SK-N-DZ (cell line): ENCODE results near the gene PPP2R3C.
"Not testable (repeated sequence)": the region's sequence is repeated elsewhere in the genome, so short reads cannot be mapped to it uniquely, and the experiment has no call there.

Source experiments
- DNase-seq: peaks from one replicate; pipeline ENCODE4 v3.0.0-alpha.2; 2015; ENCODE audit warnings: low spot score

Gene PPP2R3C

DNA sequence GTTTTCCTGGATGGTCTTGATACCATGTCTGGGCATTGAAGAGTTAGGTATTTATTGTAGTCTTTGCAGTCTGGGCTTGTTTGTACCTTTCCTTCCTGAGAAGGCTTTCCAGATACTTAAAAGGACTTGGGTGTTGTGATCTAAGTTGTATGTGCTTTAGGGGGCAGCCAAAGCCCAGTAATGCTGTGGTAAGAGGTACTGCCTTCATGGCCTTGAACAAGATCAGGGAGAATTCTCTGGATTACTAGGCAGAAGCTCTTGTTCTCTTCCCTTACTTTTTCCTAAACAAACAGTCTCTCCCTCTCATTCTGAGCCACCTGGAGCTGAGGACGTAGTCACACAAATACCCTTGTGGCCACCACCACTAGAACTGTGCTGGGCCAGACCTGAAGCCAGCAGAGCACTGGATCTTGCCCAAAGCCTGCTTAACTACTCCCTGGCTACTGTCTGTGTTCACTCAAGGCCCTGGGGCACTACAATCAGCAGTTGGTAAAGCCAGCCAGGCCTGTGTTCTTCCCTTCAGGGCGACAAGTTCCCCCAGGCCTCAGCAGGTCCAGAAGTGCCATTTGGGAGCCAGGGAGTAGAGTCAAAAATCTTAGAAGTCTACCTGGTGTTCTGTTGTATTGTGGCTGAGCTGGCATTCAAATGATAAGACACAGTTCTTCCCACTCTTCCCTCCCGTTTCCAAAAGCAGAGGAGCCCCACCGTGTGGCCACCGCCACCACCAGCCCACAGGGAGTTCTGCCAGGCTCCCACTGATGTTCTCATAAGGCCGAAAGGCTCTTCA, 11.9 kb upstream of the PPP2R3C start:
- no peak for DNase-seq

DNA sequence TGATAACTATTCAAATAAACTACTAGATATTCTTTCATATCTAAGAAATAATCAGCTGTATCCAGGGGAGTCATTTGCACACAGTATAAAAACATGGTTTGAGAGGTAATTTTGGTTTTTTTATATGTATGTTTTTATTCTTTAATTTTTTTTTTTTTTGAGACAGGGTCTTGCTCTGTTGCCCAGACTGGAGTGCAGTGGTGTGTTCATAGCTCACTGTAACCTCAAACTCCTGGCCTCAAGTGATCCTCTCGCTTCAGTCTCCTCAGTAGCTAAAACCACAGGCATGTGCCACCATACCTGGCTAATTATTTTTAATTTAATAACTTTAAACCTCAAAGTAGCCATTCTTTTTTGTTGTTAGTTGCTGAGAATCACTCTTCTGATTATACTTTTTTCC, 2.3 kb upstream of the PPP2R3C start:
- DNase-seq, result no peak

DNA sequence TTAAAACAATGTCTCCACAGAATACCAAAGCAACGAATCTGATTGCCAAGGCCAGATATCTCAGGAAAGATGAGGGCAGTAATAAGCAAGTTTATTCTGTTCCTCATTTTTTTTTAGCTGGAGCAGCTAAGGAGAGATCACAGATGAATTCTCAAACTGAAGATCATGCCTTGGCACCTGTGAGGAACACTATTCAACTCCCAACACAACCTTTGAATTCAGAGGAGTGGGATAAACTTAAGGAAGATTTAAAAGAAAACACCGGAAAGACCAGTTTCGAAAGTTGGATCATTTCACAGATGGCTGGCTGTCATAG, 1.6 kb upstream of the PPP2R3C start:
- no peak for DNase-seq

DNA sequence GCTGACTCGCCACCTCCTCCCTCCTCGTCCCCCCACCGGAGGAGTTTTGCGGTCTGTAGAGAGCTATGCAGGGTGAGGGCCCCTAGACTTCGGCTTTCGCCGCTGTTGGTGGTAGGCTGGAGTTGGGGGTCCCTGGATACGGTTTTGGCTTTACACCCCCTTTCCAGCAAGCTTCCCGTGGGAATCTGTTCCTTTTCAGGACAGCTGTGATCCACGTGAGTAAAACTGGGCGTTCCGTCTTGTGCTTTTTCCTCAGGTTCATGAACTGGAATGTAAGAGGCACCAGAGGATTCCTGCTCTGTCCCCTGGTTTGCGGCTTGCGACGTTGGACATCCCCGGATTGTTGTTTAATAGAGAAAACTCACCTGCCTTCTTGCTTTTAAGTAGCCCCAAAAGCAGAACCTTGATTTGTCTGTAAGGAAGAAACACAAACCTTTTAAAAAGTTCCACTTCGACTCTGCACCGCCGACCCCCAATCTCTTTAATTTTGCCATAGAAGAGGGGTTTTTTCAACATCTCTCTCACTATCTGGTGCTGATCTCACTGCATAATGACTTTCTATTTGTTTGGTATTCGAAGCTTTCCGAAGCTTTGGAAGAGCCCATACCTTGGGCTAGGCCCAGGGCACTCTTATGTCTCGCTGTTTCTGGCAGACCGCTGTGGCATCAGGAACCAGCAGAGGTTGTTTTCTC, 1.1 kb upstream of the PPP2R3C start:
- no peak for DNase-seq

DNA sequence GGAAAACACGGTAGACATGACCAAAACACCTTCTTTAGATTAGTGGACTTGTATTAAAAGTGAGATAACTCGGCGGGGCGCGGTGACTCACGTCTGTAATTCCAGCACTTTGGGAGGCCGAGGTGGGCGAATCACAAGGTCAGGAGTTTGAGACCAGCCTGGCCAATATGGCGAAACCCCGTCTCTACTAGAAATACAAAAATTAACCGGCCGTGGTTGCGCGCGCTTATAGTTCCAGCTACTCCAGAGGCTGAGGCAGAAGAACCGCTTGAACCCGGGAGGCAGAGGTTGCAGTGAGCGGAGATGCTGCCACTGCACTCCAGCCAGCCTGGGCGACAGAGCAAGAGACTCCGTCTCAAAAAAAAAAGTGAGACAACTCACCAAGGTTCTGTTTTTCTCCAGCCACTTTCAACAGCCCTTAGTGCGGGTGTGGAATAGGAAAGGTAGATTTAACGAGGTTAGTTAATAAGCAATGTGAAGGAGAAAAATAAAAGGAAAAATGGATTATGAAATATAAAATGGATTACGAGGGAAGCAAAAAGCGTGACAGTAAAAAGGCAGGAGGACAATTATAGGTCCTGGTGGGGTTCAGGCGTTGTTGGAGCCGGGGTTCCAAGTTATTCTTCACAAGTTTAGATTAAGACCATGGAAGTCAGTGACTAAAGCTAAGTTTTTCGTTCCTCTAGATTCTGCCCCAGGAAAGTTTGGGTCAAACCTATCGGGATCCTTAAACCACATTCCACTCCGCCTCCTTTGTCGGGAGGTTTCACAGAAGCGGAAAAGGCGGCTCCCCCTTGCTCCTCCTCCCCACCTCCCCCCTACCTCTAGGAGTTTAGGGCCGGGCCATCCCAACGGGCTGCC, 534 bp downstream of the PPP2R3C start:
- DNase-seq, result no peak

DNA sequence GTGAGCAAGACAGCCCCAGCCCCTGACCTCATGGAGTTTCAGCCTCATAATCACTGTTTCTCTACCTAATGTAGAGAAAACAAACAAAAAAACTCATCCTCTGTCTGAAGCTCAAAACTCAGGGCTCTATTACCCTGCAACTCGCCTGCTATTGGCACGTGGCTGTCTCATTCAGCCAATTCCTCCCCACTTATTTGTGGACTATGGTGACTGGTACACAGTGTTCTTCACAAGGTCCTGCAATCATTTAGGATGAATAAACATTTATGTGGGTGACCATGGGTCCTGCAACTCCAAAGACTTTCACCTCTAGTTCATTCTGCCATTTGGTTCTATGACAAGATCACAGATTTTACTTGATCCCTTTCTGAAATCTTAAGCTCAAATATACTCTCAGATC, 4.7 kb downstream of the PPP2R3C start:
- no peak for DNase-seq

DNA sequence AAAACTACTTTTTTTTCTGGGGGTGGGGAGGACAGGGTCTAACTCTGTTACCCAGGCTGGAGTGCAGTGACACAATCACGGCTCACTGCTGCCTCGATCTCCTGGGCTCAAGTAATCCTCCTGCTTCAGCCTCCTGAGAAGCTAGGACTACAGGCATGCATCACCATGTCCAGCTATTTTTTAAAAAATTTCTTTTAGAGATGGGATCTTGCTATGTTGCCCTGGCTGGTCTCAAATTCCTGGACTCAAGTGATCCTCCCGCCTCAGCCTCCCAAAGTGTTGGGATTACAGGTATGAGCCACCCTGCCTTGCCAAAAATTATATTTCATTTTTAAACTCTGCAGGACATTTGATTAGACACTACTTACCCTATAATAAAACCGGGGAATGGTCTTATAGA, 5.5 kb downstream of the PPP2R3C start:
- DNase-seq, result no peak

DNA sequence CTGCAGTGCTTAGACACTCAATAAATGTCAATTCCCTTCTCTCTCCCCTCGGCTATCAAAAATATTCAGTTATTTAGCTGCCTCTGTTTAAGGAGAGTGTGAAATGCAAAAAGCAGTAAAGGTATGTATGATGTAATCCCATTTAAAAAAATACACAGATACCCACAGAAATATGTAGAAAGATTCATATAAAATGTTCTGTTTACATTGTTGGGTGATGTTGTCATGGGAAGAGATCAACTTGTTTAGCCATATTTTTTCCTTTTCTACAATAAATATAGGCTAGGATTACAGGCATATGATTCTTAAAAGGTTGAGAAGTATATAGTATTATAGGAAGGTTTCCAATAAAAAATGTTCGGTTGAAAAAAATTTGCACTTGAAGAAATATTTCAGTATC, 7.8 kb downstream of the PPP2R3C start:
- no peak for DNase-seq

DNA sequence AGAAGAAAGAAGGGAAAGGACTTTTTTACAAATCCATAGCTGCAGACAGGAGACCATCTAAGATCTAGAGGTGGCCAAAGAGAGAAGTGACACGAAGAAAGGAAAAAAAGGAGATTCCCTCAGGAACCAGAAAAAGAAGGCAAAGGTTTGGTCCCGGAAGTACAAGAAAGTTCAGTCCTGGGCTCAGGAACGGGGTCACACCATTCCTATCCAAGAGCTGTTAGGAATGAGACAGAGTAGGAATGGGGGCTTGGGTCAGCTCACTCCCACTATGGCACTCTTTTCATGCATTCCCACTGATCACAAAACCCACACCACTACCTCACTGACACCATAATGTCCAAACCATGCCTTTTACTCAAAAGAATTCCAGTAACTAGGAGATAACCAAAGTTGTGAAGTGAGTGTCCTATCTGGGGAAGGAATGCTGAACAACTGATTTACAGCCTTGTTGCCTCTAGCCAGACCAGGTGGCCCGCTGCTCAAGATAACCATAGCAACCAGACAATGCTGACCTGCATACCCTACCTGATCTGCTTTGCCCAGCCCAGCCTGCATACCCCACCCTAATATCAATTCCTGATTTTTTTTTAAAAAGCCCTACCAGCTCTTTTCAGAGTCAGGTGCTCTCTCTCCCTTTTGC, 8.4 kb downstream of the PPP2R3C start:
- DNase-seq, result no peak

DNA sequence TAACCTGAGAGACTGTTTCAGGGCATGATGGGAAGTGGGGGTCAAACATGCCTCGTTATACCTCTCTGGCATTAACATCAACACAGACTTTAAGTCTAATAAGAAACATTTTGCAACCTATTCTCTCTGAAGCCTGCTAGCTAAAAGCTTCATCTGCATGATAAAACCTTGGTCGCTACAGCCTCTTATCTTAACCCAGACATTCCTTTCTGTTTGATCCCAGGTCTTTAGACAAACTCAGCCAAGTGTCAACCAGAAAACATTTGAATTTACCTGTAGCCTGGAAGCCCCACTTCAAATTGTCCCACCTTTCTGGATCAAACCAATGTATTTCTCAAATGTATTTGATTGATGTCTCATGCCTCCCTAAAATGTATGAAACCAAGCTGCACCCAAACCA, 9.1 kb downstream of the PPP2R3C start:
- no peak for DNase-seq

DNA sequence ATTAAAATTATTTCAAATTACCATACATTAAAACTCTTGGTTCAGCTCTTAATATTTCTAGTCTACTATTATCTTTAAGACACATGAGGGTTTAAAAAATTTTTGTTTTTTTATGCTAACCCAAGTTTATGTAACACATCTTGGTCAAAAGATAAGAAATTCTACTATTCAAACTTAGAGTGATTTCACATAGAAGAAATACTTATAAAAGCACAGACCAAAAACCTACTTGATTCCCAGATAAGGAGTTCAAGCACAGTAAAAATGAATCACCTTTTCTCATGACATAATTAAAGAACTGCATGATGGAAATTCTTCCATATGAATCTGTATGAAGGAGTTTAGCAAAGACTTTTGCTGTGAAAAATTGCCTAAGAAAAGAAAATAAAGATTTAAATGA, 13.9 kb downstream of the PPP2R3C start:
- no peak for DNase-seq

DNA sequence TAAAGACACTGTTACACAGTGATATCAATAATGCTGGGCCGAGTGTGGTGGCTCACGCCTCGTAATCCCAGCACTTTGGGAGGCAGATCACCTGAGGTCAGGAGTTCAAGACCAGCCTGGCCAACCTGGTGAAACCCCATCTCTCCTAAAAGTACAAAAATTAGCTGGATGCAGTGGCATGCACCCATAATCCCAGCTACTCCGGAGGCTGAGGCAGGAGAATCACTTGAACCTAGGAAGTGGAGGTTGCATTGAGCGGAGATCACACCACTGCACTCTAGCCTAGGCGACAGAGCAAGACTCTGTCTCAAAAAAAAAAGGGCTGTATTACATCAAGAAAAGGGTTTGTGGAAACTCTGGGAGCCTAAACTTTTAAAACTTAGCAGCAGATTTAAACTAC, 27.1 kb downstream of the PPP2R3C start:
- not testable (repeated sequence) for DNase-seq

DNA sequence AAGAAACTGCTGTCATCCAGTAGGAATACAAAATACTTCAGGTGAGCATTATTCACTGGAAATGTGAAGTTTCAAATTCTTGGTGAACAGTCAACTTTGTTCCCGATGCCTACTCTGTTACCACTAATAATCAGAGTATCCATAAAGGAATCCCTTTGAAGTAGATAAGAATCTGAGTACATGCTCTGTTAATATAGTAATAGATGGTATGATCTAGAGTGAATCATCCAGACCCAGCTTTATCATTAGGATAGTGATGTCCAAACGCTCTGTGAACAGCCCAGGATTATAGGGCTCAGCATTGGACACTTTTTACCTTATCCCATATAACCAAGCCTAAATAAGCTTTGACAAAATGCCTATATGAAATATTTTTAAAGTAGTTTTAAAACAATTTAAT, 33.3 kb downstream of the PPP2R3C start:
- no peak for DNase-seq

DNA sequence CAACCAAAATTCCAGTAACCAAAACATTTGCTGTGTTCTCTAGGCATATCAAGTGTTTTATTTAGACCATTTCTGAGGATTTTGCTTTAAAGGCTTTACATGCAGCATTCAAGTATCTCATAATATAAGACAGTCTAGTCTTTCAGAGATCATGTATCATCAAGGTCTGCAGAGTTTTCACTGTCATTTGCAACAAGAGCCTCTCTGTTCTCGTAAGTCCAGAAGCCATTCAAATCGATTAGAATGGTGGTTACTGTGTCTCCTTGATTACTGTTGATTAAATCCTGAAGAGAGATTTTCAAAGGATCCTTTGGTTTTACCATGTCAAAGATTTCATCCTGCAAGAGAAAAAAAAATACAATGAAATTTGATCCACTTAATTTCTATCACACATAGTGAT, 36.3 kb downstream of the PPP2R3C start:
- DNase-seq, result no peak

DNA sequence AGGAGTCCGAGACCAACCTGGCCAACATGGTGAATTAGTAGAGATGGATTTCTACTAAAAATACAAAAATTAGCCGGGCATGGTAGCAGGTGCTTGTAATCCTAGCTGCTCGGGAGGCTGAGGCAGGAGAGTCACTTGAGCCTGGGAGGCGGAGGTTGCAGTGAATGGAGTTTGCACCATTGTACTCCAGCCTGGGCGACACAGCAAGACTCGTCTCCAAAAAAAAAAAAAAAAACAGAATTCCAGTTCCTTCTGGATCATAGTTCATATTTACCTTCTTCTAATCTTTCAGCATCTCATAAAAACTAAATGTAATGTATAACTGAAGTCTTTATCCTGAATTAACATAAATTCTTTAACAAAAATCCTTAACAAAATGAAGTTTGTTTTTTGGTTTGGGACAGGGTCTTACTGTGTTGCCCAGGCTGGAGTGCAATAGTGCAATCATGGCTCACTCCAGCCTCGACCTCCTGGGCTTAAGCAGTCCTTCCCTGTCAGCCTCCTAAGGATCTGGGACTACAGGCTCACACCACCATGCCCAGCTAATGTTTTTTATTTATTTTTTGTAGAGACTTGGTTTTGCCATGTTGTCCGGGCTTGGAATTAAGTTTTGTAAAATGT, 38.1 kb downstream of the PPP2R3C start:
- no peak for DNase-seq

DNA sequence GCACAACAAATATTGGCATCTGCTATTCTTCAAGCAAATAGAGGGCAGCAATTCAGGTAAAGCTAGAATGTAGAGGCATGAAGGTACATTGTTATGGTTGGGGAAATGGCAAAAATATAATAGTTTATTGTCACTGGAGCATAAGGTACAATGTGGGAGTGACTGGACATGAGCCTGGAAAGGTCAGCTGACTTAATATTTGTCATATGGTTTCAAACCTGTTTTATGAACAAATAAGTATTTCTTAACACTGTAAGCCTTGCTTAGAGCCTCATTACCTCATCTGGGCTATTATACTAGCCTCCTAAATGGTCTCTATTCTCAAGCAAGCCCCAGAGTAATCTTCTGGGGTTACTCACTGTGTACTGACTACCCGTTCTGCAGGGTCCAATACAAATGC, 42.0 kb downstream of the PPP2R3C start:
- DNase-seq, result no peak

DNA sequence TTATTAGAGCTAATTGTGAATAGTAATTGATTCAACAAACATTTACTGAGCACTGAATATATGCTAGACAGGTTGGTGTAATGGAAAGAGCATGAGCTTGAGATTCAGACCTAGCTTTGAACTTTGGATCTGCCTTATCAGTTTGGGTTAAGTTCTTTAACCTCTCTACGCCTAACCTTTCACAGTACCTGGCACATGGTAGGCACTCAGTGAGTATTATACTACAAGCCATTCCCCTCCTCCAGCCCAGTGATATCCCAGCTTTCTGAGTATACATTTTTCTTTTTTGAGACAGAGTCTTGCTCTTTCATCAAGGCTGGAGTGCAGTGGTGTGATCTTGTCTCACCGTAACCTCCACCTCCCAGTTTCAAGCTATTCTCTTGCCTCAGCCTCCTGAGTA, 43.7 kb downstream of the PPP2R3C start:
- DNase-seq, result no peak

DNA sequence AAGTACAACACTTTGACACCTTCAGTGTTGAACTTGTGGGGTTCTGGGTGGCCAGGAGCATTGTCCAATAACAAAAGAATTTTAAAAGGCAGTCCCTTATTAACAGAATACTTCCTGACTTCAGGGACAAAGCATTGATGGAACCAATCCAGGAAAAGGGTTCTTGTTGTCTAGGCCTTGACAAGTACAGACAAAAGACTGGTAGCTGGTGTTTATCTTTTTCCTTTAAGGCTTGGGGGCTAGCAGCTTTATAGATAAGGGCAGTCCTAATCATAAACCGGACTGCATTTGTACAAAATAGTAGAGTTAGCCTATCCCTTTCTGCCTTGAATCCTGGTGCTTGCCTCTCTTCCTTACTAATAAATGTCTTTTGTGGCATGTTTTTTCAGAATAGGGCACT, 48.3 kb downstream of the PPP2R3C start:
- DNase-seq, result no peak

DNA sequence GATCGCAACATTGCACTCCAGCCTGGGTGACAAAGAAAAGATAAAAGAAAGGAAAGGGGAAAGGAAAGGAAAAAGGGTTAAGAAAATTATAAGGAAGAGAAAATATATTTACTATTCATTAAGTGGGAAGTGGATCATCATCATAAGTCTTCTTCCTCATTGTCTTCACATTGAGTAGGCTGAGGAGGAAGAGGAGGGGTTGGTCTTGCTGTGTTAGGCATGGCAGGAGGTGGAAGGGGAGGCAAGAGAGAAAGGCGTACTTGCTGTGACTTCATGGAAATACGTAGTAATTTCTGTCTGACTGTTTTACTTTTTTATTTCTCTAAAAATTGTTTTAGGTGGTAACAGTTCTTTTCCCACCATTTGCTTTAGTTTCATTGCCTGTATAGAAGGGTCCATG, 49.6 kb downstream of the PPP2R3C start:
- no peak for DNase-seq

DNA sequence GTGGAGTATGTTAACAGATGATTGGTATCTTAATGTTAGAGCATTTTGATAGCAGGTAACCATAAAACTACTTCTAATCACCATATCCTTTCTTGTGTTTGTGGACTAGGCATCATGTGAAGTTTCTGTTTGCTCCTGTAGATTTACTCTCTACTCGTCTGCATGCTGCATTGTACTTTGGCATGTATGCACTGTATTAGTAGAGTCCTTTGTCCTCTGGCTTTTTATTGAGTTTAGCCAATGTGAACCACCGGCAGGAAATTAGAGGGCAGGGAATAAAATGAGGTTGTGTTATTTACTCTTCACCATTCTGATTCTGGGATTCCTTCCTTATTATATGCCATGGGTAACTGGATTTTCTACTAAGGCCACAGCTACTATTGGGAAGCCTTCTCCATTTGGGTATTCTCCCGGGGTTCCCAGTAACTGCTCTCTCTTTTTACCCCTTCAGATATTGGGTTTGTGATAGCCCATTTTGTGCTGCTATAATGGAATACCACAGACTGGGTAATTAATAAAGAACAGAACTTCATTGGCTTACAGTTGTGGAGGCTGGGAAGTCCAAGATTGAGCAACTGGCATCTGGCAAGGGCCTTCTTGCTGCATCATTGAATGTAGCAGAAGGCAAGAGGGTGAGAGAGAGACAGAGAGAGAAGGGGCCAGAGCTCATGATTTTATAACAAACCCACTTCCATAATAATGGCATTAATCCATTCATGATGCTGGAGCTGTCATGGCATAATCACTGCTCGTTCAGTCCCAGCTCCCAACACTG, 53.4 kb downstream of the PPP2R3C start:
- DNase-seq, result no peak

DNA sequence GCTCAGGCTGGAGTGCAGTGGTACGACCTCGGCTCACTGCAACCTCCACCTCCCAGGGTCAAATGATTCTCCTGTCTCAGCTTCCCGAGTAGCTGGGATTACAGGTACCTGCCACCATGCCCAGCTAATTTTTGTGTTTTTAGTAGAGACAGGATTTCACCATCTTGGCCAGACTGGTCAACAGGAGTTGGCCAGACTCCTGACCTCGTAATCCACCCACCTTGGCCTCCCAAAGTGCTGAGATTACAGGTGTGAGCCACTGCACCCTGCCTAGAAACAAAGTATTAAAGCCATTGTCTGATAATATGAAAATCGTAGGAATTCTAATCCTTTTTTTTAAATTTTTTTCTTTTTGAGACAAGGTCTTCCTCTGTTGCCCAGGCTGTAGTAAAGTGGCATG, 56.1 kb downstream of the PPP2R3C start:
- DNase-seq, result not testable (repeated sequence)
